Stomach (tissue), 19 donors: ENCODE measurements around the gene TRIM60. TPM values are rescaled to one million over a fixed set of nuclear protein-coding genes. Genes with fewer than 3 reads are reported as not detected.
"Not testable (repeated sequence)": the region's sequence is repeated elsewhere in the genome, so short reads cannot be mapped to it uniquely, and the experiment has no call there.

ENCODE experiments used
- DNase-seq, 2 donors: peaks; one replicate each; pipeline versions ENCODE4 v3.0.0 to v3.0.0-alpha.2; 2013 to 2019
- H3K27ac ChIP-seq, 5 donors: fragments of 200-600 bp in 4 of 5; sonication (generic) in 4 of 5; one replicate each; pipeline ENCODE4 v1.5.1; 2013 to 2019; ENCODE audit warnings: mild to moderate bottlenecking in 1 of 5, moderate library complexity in 1 of 5
- H3K27me3 ChIP-seq, 3 donors: fragments of 200-600 bp; sonication (generic); one replicate each; pipeline ENCODE4 v1.5.1; 2017 to 2019; ENCODE audit warnings: mixed run types in 1 of 3
- H3K36me3 ChIP-seq, 4 donors: fragments of 200-600 bp; sonication (generic); 1 replicate in 3 of 4; 2 replicates in 1 of 4; pipeline ENCODE4 v1.5.1; 2016 to 2019
- H3K4me1 ChIP-seq, 4 donors: fragments of 200-600 bp; sonication (generic); one replicate each; pipeline ENCODE4 v1.5.1; 2016 to 2019
- H3K4me3 ChIP-seq, 4 donors: fragments of 200-600 bp; sonication (generic) in 3 of 4; one replicate each; pipeline ENCODE4 v1.5.1; 2016 to 2019; ENCODE audit warnings: mild to moderate bottlenecking in 1 of 4
- H3K9me3 ChIP-seq, 4 donors: fragments of 200-600 bp; sonication (generic); one replicate each; pipeline ENCODE4 v1.5.1; 2016 to 2019
- CTCF ChIP-seq, 7 experiments: fragments of 450-650 bp in 4 of 7; fragments of 200-600 bp in 3 of 7; sonication (generic) in 3 of 7; IDR thresholded peaks; one replicate each; pipeline ENCODE4 v1.5.1; 2016 to 2019; ENCODE audit warnings: antibody characterized with exemption in 7 of 7, control low read depth in 2 of 7, mild to moderate bottlenecking in 1 of 7
- EP300 ChIP-seq: sonication (generic); formaldehyde crosslinking; IDR thresholded peaks from one replicate; pipeline ENCODE4 v1.6.1; 2017; ENCODE audit warnings: antibody characterized with exemption
- POLR2A ChIP-seq, 4 donors: fragments of 450-650 bp; IDR thresholded peaks; one replicate each; pipeline ENCODE4 v1.6.1; 2016; ENCODE audit warnings: antibody characterized with exemption in 4 of 4, control low read depth in 2 of 4, mild to moderate bottlenecking in 1 of 4, moderate library complexity in 1 of 4
- POLR2AphosphoS5 ChIP-seq, 3 donors: sonication (generic); formaldehyde crosslinking; IDR thresholded peaks; one replicate each; pipeline ENCODE4 v1.6.1; 2016; ENCODE audit warnings: antibody characterized with exemption in 3 of 3
- WGBS, 5 donors: extraction: QIAGEN DNeasy Blood & Tissue Kit in 3 of 5; methylation state at CpG; one replicate each; pipeline versions ENCODE4 v1.1.5 to v1.1.7; 2013 to 2018; 5-methylcytosine and 5-hydroxymethylcytosine counted together
- intact Hi-C: fragments of 100-400 bp; cut with DNase I; formaldehyde crosslinking; loops from one replicate; pipeline ENCODE4 v1.15.1; 2023; ENCODE audit warnings: low total_unique reads
- long read RNA-seq, 10 donors: transcript quantifications; one replicate each; lab custom pipeline, GENCODE V29; 2026
- polyA plus RNA-seq, 3 donors: library from polyadenylated mRNA; stranded (reverse); fragments of 200-250 nt; gene quantifications; one replicate each; pipeline ENCODE4 v1.2.3, GENCODE V29; 2013
- total RNA-seq, 5 donors: library from RNA; depleted of rRNA; stranded (reverse); fragments of >200 nt; gene quantifications; one replicate each; pipeline versions ENCODE4 v1.1.0 to v1.2.3, GENCODE V29; 2014 to 2016
- donor health status: healthy with polysubstance abuse.
- donor health status: Bipolar disorder and iron deficiency.
- donor health status: healthy.

The TRIM60 gene
- total RNA-seq (not detected), polyA plus RNA-seq (not detected)
- long read RNA-seq, donor 1 = 0 reads
- long read RNA-seq, donor 2 = 0 reads
- long read RNA-seq, donor 3 = 0 reads
- long read RNA-seq, donor 4 = 0 reads
- long read RNA-seq, donor 5 = 0 reads
- long read RNA-seq, donor 6 = 0 reads
- long read RNA-seq, donor 7 = 0 reads
- long read RNA-seq, donor 8 = 0 reads
- long read RNA-seq, donor 9 = 0 reads
- long read RNA-seq, donor 10 = 0 reads

GRCh38 chr4:165031436-165032211, at the start of gene TRIM60:
TSS of gene TRIM60 (plus strand) at chr4:165031999. CDS start at chr4:165040073, 8,074 bp downstream.
- Histone ChIP-seq H3K27me3 (no peaks in the 10 kb centered on the region), H3K27ac (no peak within 1 kb of the TSS), H3K9me3 (peaks cover 0 to 13% (median 5%) of the 10 kb centered on the region in 4 donors), H3K36me3 (no peaks in the 10 kb centered on the region), H3K4me1 (no peaks in the 10 kb centered on the region), H3K4me3 (no peak within 1 kb of the TSS)
- no peak for TF ChIP-seq CTCF (IDR thresholded peaks at IDR 0.05)
- TF ChIP-seq POLR2AphosphoS5 (IDR thresholded peaks at IDR 0.05) = no peak
- no peak for TF ChIP-seq POLR2A (IDR thresholded peaks at IDR 0.05)
- TF ChIP-seq EP300 = no peak
- intact Hi-C loops = no loop called here
- no peak for DNase-seq
- 94 to 96% (median 95%) methylated on average over 39 to 41 of the region's 41 CpGs for WGBS, 5 donors

GRCh38 chr4:164989471-164989870, 42.3 kb upstream of the TRIM60 start:
- intact Hi-C loops = no loop called here
- Histone ChIP-seq H3K4me3 (no peak overlapping the region), H3K36me3 (no peaks in the 10 kb centered on the region), H3K9me3 (peaks cover 0 to 7% (median 0%) of the 10 kb centered on the region in 4 donors), H3K27ac (no peak overlapping the region), H3K27me3 (no peaks in the 10 kb centered on the region), H3K4me1 (no peaks in the 10 kb centered on the region)
- TF ChIP-seq EP300 (no peak), POLR2A (IDR thresholded peaks at IDR 0.05) (no peak), CTCF (IDR thresholded peaks at IDR 0.05) (no peak), POLR2AphosphoS5 (IDR thresholded peaks at IDR 0.05) (no peak)
- DNase-seq = no peak
- 65 to 76% (median 67%) methylated on average over 2 of the region's 2 CpGs for WGBS, 5 donors

GRCh38 chr4:164990786-164991185, 41.0 kb upstream of the TRIM60 start:
- intact Hi-C loops, H3K4me3 ChIP-seq, H3K27ac ChIP-seq, H3K9me3 ChIP-seq, H3K27me3 ChIP-seq, H3K36me3 ChIP-seq, DNase-seq, H3K4me1 ChIP-seq: not testable (repeated sequence)
- WGBS, 5 donors = 73 to 81% (median 75%) methylated on average over 10 of the region's 10 CpGs

- intact Hi-C loops, H3K36me3 ChIP-seq, H3K9me3 ChIP-seq, H3K27ac ChIP-seq, H3K27me3 ChIP-seq, H3K4me3 ChIP-seq, DNase-seq, H3K4me1 ChIP-seq: not testable (repeated sequence)
- 66 to 92% (median 85%) methylated on average over 6 of the region's 6 CpGs for WGBS, 5 donors
Observed at GRCh38 chr4:164996123-164996522, 35.7 kb upstream of the TRIM60 start.

- no peak for DNase-seq
- no peaks in the 10 kb centered on the region for H3K9me3 ChIP-seq
- WGBS, 5 donors = 40 to 89% (median 82%) methylated on average over 2 of the region's 2 CpGs
Observed at GRCh38 chr4:164997324-164997723, 34.5 kb upstream of the TRIM60 start.

More at GRCh38 chr4:164997324-164997723, 34.5 kb upstream of the TRIM60 start:
- Histone ChIP-seq H3K27me3 (no peaks in the 10 kb centered on the region), H3K4me3 (no peak overlapping the region), H3K36me3 (no peaks in the 10 kb centered on the region), H3K27ac (no peak overlapping the region), H3K4me1 (no peaks in the 10 kb centered on the region)
- TF ChIP-seq POLR2AphosphoS5 (IDR thresholded peaks at IDR 0.05) = no peak
- TF ChIP-seq CTCF (IDR thresholded peaks at IDR 0.05) = no peak
- no peak for TF ChIP-seq POLR2A (IDR thresholded peaks at IDR 0.05)
- TF ChIP-seq EP300 = no peak
- intact Hi-C loops = no loop called here
